Measurements from ENCODE around the gene NEGR1.

DNA sequence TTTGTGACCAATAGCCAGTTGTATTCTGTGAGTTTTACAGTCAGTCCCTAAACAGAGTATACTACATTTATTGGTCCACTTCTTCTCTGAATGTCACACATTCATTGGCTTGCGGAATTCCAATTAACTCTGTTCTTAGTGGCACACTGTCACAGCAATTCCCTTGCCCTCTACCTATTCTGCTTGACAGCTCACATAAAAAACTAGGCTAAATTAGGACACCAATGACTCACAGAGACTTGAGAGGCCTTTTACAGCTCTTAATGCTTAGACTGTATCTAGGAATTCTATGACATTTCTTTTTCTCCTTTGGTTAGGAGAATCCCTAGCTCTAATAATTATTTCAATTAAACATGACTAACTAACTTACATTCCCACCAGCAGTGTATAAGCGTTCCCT is 104.1 kb downstream of the NEGR1 start:
- TF ChIP-seq CTCF (IDR thresholded peaks at IDR 0.05; ENCODE audit: low read depth, low read length) (no peak), EZH2phosphoT487 (IDR thresholded peaks at IDR 0.05; ENCODE audit: low read depth) (no peak)
